Transverse colon (tissue), 4 donors: ENCODE data around the gene NUP50. TPM values are rescaled to one million over a fixed set of nuclear protein-coding genes. Genes with fewer than 3 reads are reported as not detected.

ENCODE experiments used
- DNase-seq: peaks from one replicate; pipeline ENCODE4 v3.0.0-alpha.2; 2019
- H3K27ac ChIP-seq, 4 donors: fragments of 200-600 bp; sonication (generic); 2 replicates each; pipeline ENCODE4 v1.5.1; 2016 to 2018; ENCODE audit warnings: inconsistent platforms in 4 of 4
- H3K27me3 ChIP-seq: fragments of 200-600 bp; sonication (generic); 2 replicates; pipeline ENCODE4 v1.5.1; 2017; ENCODE audit warnings: inconsistent platforms
- H3K36me3 ChIP-seq, 4 donors: fragments of 200-600 bp; sonication (generic); 2 replicates each; pipeline ENCODE4 v1.5.1; 2017 to 2019; ENCODE audit warnings: inconsistent platforms in 4 of 4
- H3K4me1 ChIP-seq, 4 donors: fragments of 200-600 bp; sonication (generic); 2 replicates each; pipeline ENCODE4 v1.5.1; 2017 to 2020; ENCODE audit warnings: inconsistent platforms in 4 of 4
- H3K4me3 ChIP-seq, 4 donors: fragments of 200-600 bp; sonication (generic); 1 replicate in 1 of 4; 2 replicates in 3 of 4; pipeline versions ENCODE4 v1.5.1 to v1.6.1; 2017 to 2019; ENCODE audit warnings: inconsistent platforms in 4 of 4
- H3K9me3 ChIP-seq, 2 donors: fragments of 200-600 bp; sonication (generic); 2 replicates each; pipeline ENCODE4 v1.5.1; 2017 to 2019; ENCODE audit warnings: inconsistent platforms in 2 of 2
- EP300 ChIP-seq: sonication (generic); formaldehyde crosslinking; IDR thresholded peaks from one replicate; pipeline ENCODE4 v1.6.1; 2017; ENCODE audit warnings: antibody characterized with exemption, low read depth
- POLR2A ChIP-seq: fragments of 450-650 bp; IDR thresholded peaks from one replicate; pipeline ENCODE4 v1.6.1; 2016; ENCODE audit warnings: antibody characterized with exemption, mild to moderate bottlenecking, moderate library complexity
- POLR2AphosphoS5 ChIP-seq, 3 donors: sonication (generic); formaldehyde crosslinking; IDR thresholded peaks; one replicate each; pipeline ENCODE4 v1.6.1; 2016; ENCODE audit warnings: antibody characterized with exemption in 3 of 3
- WGBS, 2 donors: methylation state at CpG; one replicate each; pipeline ENCODE4 v1.1.5; 2018; ENCODE audit warnings: low coverage in 1 of 2; 5-methylcytosine and 5-hydroxymethylcytosine counted together
- in situ Hi-C, 4 donors: fragments of 200-750 bp; cut with MboI; loops; one replicate each; pipeline versions ENCODE4 v1.15.0 to v1.15.1; 2017; ENCODE audit warnings: low sequenced_read_pairs in 3 of 4, low pct_ligation_motif_present in 1 of 4, low pct_unique_long_range_greater_than_20kb in 1 of 4
- intact Hi-C: fragments of 100-400 bp; cut with DNase I; formaldehyde crosslinking; loops from one replicate; pipeline ENCODE4 v1.15.1; 2023; ENCODE audit warnings: low total_unique reads
- total RNA-seq, 4 donors: library from RNA; depleted of rRNA; stranded (reverse); fragments of >200 nt; gene quantifications; one replicate each; pipeline ENCODE4 v1.1.0, GENCODE V29; 2016
- TF ChIP-seq, protein P1 (sequence below), 5 experiments: fragments of 200-600 bp in 3 of 5; fragments of 450-650 bp in 2 of 5; sonication (generic) in 3 of 5; IDR thresholded peaks; 1 replicate in 2 of 5; 2 replicates in 3 of 5; pipeline ENCODE4 v1.5.1; 2016 to 2017; ENCODE audit warnings: antibody characterized with exemption in 5 of 5, inconsistent platforms in 3 of 5, mild to moderate bottlenecking in 2 of 5, moderate library complexity in 1 of 5

The NUP50 gene
- total RNA-seq, 4 donors from 2014 or later = 47.0 to 152 (median 73.5) TPM

DNA sequence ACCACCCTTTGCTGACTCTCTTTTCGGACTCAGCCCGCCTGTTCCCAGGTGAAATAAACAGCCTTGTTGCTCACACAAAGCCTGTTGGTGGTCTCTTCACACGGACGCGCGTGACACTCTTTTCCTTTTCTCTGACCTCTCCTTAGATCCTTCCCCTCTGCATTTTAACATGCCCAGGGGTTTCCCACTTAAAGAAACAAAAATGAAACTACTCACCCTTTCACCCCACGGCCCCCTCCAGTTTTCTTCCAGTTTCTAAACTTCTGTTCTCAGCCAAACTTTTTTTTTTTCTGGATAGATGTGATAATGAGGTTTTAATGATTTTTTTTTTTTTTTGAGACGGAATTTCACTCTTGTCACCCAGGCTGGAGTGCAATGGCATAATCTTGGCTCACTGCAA, 32.8 kb upstream of the NUP50 start:
- Histone ChIP-seq H3K27me3 (no peaks in the 10 kb centered on the region), H3K36me3 (peaks cover 0 to 16% (median 8%) of the 10 kb centered on the region in 4 donors), H3K9me3 (peaks cover 4 to 6% of the 10 kb centered on the region in 2 donors), H3K27ac (no peak overlapping the region), H3K4me1 (peaks cover 0 to 7% (median 0%) of the 10 kb centered on the region in 4 donors), H3K4me3 (no peak overlapping the region)
- WGBS, 2 donors = 78 to 85% methylated on average over 7 to 8 of the region's 8 CpGs
- DNase-seq = no peak
- TF ChIP-seq POLR2A (no peak), POLR2AphosphoS5 (IDR thresholded peaks at IDR 0.05) (no peak), EP300 (no peak)
- TF ChIP-seq, protein P1, sequence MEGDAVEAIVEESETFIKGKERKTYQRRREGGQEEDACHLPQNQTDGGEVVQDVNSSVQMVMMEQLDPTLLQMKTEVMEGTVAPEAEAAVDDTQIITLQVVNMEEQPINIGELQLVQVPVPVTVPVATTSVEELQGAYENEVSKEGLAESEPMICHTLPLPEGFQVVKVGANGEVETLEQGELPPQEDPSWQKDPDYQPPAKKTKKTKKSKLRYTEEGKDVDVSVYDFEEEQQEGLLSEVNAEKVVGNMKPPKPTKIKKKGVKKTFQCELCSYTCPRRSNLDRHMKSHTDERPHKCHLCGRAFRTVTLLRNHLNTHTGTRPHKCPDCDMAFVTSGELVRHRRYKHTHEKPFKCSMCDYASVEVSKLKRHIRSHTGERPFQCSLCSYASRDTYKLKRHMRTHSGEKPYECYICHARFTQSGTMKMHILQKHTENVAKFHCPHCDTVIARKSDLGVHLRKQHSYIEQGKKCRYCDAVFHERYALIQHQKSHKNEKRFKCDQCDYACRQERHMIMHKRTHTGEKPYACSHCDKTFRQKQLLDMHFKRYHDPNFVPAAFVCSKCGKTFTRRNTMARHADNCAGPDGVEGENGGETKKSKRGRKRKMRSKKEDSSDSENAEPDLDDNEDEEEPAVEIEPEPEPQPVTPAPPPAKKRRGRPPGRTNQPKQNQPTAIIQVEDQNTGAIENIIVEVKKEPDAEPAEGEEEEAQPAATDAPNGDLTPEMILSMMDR (IDR thresholded peaks at IDR 0.05) = no peak
- intact Hi-C loops = no loop called here
- in situ Hi-C loops = no loop called here

DNA sequence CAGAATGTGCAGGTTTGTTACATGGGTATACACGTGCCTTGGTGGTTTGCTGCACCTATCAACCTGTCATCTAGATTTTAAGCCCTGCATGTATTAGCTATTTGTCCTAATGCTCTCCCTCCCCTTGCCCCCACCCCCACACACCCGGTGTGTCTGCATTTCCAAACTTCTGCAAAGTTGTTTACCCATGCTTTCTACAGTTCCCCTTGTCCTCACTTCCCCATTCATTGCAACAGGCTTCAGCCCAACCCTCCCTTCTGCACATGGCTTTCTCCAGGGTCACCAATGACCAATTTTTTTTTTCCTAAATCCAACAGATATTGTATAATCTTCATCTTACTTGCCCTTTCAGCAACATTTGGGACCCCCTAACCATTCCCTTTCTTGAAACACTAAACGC, 32.0 kb upstream of the NUP50 start:
- peak; percentile 24 for DNase-seq
- H3K27me3 ChIP-seq = no peaks in the 10 kb centered on the region
- in situ Hi-C loops (no loop called here), intact Hi-C loops (no loop called here)
- whole genome bisulfite sequencing, 2 donors = 70 to 80% methylated on average over 3 of the region's 3 CpGs
- no peak overlapping the region for H3K4me3 ChIP-seq
- peaks cover 4 to 6% of the 10 kb centered on the region in 2 donors for H3K9me3 ChIP-seq
- no peak overlapping the region for H3K27ac ChIP-seq
- peaks cover 0 to 16% (median 8%) of the 10 kb centered on the region in 4 donors for H3K36me3 ChIP-seq
- peaks cover 0 to 7% (median 0%) of the 10 kb centered on the region in 4 donors for H3K4me1 ChIP-seq
- TF ChIP-seq POLR2AphosphoS5 (IDR thresholded peaks at IDR 0.05) (no peak), POLR2A (no peak), EP300 (no peak)
- TF ChIP-seq, protein P1 (IDR thresholded peaks at IDR 0.05) = no peak

DNA sequence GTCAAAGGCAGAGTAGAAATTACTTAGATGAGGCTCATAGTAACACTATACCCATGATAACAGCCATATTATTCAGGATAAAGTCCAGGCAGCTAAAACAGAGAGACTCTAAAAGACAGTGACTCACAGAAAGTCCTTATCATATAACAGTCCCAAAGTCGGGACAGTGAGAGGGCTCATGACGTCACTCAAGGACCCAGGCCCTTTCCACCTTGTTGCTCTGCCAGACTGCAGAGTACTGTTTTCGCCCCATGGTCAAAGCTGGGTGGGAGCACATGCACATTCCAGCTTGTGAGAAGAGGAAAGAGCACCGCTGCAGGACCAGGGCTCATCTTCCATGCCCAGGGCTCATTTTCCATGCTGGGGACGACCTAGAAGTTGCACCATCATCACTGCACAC, 29.4 kb upstream of the NUP50 start:
- Histone ChIP-seq H3K9me3 (peaks cover 4 to 6% of the 10 kb centered on the region in 2 donors), H3K4me1 (peaks cover 0 to 7% (median 0%) of the 10 kb centered on the region in 4 donors), H3K36me3 (peaks cover 0 to 16% (median 8%) of the 10 kb centered on the region in 4 donors), H3K4me3 (no peak overlapping the region), H3K27me3 (no peaks in the 10 kb centered on the region), H3K27ac (no peak overlapping the region)
- TF ChIP-seq EP300 = no peak
- TF ChIP-seq POLR2A = no peak
- TF ChIP-seq, protein P1 (IDR thresholded peaks at IDR 0.05) = no peak
- TF ChIP-seq POLR2AphosphoS5 (IDR thresholded peaks at IDR 0.05) = no peak
- intact Hi-C loops (no loop called here), in situ Hi-C loops (no loop called here)
- DNase-seq = no peak
- WGBS, 2 donors = 96% methylated on average over 5 of the region's 5 CpGs; no CpG with 5 or more reads in 1 of the 2 donors

DNA sequence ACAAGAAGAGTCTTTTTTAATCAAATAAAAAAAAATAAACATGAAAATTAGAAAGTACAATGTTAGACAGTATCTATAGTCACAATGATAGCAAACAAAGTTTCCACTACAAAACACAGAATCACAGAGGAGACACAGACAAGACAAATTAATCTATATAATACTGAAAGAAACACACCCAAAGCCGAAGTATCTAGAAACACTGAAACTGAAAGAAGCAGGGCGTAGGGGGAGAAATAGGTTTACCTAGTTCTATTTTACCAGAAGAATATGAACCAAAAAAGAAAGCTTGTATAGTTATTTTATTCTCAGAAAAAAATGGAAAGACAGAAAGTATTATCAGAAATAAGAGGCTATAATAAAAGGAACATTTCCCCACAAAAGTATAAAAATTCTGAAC, 27.1 kb upstream of the NUP50 start:
- no peak for TF ChIP-seq POLR2A
- TF ChIP-seq POLR2AphosphoS5 (IDR thresholded peaks at IDR 0.05) = no peak
- TF ChIP-seq EP300 = no peak
- TF ChIP-seq, protein P1 (IDR thresholded peaks at IDR 0.05) = no peak
- intact Hi-C loops (no loop called here), in situ Hi-C loops (no loop called here)
- Histone ChIP-seq H3K27ac (no peak overlapping the region), H3K27me3 (no peaks in the 10 kb centered on the region), H3K4me3 (no peak overlapping the region), H3K4me1 (no peaks in the 10 kb centered on the region), H3K9me3 (peaks cover 4 to 6% of the 10 kb centered on the region in 2 donors), H3K36me3 (peaks cover 0 to 16% (median 8%) of the 10 kb centered on the region in 4 donors)
- WGBS, 2 donors = 54 to 100% methylated on average over 2 of the region's 2 CpGs
- DNase-seq = no peak
